ENCODE data around the gene FOXE1.

FOXE1 gene

DNA sequence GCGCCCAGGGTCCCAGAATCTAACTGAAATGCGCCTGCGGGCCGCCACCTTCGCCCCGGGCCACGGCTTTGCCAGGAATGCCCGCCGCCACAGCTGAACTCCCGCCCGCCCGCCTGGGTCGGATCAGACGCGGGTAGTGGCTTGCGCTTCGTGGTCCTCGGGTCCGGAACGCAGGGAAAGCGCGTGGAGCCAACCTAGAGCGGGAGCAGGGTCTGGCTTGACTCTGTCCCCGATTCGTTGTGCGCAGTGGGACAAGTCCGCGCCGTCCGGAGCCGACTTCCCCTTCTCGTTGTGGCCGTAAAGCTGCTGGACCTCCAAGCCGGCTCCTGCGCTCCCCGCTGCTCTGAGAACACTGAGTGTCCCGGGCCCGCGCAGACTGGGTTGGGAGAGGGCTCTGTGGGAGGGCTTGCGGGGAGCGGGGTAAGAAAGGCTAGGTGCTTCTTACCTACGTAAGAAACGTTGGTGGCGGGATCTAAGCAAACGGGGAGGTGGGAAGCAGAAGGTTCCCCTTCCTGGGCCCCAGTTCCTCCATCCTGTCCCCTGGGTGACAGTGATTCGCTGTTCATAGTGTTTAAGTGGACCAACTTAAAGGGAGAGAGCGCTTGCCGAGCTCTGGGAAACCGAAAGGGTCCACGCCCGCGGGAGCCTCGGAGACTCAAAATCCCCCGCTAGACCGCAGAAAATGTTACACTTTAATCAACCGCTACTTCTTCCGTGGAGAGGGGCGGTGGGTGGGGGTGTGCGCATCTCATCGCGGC lies 4.4 kb upstream of the FOXE1 start:
- DNase-seq: peak; percentile 24

- DNase-seq: no peak
Observed at GRCh38 chr9:97849980-97850379, 3.0 kb upstream of the FOXE1 start.

- DNase-seq: no peak
Observed at GRCh38 chr9:97850746-97851445, 2.1 kb upstream of the FOXE1 start.

DNA sequence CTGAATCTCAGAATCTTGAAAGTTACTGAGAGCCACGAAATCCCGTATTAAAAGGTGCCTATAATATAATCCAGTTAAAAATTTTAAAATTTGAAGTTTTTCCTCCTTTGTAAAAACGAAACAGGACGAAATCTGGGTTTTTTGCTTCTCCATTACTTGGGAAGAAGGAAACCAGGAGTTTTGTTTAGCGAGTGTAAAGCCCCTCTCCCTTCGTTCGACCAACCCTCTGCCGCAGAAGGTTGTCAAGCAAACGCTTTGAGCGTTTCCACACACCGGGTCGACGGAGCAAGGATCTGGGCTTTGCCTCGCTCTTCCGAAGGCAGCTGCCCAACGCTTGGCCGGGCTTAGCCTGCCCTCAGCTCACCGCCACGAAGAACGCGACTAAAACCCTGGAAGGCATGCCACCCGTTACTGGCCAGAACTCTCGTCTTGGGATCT lies 1.6 kb upstream of the FOXE1 start:
- DNase-seq: peak; percentile 22

DNA sequence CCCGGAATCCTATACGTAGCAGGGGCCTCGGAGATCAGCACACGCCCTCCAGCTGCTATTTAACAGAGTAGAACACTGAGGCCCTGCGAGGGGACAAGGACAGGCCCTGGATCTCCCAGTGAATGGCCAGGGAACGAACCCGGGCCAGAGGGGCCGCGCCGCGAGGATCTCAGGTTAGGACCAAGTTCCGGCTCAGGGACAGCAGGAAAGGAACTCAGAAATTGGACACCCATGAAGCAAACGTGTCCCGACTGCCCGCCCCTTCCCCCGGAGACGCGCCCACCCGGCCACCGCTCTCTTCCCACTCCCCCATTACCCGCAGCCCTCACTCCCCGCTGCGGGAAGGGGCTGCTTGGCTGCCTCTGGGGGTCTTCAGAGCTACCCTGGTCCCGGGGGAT lies 1.0 kb upstream of the FOXE1 start:
- no peak for DNase-seq

GRCh38 chr9:97852399-97853055 lies 499 bp upstream of the FOXE1 start:
- DNase-seq: no peak

DNA sequence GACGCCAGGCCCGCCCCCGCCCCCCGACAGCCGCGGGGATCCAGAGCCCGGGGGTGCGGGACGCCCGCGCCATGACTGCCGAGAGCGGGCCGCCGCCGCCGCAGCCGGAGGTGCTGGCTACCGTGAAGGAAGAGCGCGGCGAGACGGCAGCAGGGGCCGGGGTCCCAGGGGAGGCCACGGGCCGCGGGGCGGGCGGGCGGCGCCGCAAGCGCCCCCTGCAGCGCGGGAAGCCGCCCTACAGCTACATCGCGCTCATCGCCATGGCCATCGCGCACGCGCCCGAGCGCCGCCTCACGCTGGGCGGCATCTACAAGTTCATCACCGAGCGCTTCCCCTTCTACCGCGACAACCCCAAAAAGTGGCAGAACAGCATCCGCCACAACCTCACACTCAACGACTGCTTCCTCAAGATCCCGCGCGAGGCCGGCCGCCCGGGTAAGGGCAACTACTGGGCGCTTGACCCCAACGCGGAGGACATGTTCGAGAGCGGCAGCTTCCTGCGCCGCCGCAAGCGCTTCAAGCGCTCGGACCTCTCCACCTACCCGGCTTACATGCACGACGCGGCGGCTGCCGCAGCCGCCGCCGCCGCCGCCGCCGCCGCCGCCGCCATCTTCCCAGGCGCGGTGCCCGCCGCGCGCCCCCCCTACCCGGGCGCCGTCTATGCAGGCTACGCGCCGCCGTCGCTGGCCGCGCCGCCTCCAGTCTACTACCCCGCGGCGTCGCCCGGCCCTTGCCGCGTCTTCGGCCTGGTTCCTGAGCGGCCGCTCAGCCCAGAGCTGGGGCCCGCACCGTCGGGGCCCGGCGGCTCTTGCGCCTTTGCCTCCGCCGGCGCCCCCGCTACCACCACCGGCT lies 1.0 kb downstream of the FOXE1 start:
- peak; percentile 79 for DNase-seq

- no peak for DNase-seq
Observed at GRCh38 chr9:97854696-97855485, 1.9 kb downstream of the FOXE1 start.

GRCh38 chr9:97855486-97855875 lies 2.5 kb downstream of the FOXE1 start:
- no peak for DNase-seq

- DNase-seq: no peak
Observed at GRCh38 chr9:97855899-97856298, 2.9 kb downstream of the FOXE1 start.

DNA sequence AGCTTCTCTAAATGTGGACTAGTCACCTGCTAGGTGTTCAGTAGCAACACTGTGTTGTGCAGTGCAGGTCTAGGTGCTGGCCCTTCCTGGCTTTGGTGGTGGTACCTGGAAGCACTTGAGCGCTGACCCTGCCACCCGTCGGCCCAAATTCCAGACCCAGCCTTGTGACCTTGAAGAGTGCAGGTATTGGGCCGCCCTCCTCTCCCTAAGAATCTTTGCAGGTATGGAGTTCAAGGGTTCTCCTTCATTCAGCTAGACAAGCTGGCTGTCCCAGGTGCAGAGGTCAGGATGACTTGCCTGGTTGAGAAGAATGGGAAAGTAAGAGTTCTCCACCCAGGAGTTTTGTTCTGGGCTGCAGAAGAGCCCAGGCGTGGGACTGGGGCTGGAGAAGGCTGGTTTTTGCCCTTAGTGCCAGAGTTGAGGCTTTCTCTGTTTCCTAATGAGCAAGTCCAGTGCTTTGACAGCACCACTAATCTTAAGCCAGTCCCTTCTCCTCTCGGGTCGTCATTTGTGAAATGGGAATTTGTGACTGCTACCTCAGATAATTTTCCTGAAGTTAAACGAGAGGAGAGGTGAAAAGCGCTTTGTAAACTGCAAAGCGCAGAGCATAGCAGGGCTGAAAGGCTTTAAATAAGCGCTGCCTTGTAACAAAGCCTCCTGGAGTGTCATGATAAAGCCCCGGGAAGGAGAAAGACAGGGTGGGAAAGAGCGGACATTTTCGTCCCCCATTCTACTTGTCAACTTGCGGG lies 4.0 kb downstream of the FOXE1 start:
- DNase-seq: no peak

DNA sequence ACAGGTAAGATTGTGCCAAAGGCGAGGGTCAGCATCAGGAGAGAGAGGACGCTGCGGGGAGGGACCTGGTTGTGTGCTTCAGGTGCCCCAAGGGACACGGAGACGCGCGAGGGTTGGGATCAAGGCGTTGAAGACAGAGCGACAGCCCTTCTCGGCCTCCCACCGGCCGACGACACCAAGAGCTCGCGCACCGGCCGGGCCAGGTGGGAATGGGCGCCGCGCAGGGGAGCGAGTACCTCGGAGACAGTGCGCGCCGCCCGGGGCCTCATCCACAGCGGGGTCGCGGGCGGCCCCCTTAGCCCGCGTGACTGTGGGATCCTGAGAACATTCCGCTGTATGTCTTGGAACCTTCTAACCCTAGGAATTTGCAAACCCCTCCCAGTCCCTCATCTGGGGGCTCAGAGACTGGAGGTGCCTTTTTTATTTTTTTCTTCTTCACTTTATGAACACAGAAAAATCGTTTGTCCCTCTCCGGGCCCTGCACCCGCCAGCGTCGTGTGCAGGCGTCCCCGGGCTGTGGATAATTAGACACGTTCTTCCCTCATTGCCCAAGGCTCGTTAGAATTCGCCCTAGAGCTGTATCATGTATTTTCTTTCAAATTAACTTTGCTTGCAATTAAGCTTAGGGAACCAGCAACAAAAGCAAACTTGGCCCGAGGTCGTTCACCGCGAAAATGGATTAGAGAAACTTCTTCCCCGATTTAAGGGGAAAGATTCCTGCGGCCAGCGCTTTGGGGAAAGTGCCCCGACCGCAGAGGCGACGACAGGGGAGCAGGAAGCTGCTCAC lies 4.8 kb downstream of the FOXE1 start:
- DNase-seq: peak; percentile 18

- no peak for DNase-seq
Observed at GRCh38 chr9:97858393-97858713, 5.3 kb downstream of the FOXE1 start.

DNA sequence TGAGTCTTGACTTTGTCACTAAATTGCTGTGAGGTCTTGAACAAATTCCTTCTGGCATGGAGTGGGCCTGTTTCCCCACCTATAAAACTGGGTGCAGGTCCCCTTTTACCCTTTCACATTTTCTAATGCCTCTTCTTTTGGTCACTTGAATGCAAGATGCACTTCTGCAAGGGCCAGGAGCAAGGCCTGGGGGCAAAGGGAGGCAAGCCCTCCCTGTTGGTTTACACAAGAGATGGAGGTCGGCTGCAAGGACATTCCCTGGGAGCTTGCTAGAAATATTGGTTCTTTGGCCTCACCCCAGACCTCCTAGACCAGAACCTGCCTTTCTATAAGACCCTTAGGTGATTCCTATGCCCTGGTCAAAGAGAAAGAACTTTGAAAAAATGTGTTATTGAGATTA lies 5.8 kb downstream of the FOXE1 start:
- DNase-seq: no peak

DNA sequence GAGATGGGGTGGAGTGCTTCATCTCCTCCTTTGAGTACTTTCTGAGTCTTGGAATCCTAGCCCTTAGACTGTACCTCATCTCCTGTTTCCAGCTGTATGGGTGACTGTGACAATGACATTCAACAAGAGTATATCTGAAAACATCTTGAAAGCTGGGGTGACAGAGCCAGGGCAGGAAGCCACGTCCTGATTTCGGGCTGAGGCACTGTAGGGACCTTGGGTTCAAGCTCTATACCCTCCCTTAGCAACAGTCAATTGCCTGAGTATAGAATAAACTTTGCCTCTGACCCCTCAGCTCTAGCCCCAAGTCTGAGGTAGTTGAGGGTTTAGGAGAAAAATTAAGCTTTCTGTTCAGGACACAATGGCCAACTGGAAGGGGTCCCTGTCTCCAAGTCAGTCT lies 6.3 kb downstream of the FOXE1 start:
- DNase-seq: no peak

DNA sequence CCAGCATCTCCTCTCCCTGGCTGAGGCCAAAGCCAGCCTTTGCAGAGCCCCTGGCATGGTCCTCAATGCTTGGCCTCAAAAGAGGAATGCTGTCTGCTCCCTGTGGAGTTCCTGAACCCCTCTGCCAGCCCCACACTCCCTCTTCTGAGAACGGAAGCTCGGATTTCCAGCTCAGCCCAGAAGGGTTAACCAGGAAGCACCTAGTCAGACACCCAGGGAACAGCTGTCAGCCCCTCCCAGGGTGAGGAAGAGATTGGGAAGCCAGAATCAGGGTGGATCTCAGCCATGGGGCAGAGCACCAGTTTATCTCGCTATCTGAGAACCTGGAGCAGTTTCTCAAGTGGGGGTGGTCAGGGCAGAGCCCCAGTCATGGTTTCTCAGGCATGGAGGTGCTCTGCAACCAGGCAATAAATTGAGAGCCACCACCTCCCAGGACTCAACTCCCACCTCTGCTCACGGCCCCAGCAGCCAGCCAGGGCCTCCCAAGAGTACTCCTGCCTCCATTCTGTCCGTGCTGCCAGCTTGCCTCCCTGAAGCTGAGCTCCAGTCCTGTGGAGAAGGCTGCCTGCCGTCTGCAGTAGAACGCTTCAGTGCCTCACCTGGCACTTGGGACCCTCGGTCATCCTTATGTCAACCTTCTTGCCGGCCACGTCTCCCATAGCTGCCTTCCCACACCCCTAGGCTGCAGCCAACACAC lies 7.6 kb downstream of the FOXE1 start:
- no peak for DNase-seq

GRCh38 chr9:97861148-97861475 lies 8.1 kb downstream of the FOXE1 start:
- no peak for DNase-seq

- no peak for DNase-seq
Observed at GRCh38 chr9:97863314-97863713, 10.3 kb downstream of the FOXE1 start.

DNA sequence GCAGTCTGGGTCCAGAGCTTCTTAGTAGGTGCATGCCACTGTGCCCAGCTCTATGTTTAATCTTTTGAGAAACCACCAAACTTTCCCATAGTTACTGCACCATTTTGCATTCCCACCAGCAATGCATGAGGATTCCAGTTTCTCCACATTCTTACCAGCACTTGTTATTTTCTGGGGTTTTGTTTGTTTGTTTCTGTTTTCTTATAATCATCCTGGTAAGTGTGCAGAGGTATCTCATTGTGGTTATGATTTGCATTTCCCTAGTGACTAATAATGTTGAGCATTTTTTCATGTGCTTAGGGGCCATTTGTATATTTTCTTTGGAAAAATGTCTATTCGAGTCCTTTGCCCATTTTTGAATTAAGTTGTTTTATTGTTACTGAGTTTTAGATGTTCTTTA lies 11.4 kb downstream of the FOXE1 start:
- DNase-seq: no peak

GRCh38 chr9:97866300-97866699 lies 13.3 kb downstream of the FOXE1 start:
- no peak for DNase-seq

All from hematopoietic multipotent progenitor cell treated with erythropoietin and hydrocortisone succinate and interleukin-3 and kit ligand, for 4 days (in vitro differentiated cells).